ENCODE data around the gene PPP1R2. TPM values are rescaled to one million over a fixed set of nuclear protein-coding genes. Genes with fewer than 3 reads are reported as not detected.
"Not testable (repeated sequence)": the region's sequence is repeated elsewhere in the genome, so short reads cannot be mapped to it uniquely, and the experiment has no call there.

Gene PPP1R2
- total RNA-seq, 1 donor from 2014 or later, result 92.1 TPM

DNA sequence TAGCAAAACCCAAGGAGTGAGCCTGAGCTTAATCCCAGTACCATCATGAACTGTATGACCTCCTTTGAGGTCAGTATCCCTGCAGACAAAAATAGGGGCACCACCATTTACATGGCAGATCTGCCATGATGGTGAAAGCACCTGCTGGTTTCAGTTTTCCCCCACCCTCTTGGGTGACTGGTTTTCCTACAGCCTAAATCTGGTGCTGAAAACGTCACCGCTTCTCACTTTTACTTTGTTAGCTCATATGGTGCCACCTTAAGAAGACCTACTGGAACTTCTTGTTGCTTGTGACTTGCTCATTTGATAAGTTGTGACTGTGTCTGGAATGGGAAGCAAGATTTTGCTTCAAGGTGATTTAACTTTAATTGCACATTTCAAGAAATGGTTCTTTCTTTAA is 5.1 kb downstream of the PPP1R2 start:
- DNase-seq, result no peak

DNA sequence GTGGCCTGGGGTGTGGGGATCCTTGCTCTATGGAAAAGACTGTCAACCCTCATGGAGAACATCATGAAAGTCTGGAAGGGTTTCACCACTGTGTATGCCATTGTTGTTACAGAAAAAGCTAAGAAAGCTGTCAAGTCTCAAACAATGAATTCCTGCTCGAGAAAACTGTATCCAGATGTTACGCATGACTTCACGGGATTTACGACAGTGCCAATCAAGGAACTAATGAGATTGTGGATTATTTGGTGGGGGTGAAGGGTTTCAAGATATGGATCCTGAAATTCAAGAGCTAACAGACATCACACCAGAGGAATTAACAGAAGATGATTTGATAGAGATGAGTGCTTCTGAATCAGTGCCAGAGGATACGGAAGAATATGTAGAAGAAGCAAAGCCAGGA is 7.8 kb downstream of the PPP1R2 start:
- no peak for DNase-seq

DNA sequence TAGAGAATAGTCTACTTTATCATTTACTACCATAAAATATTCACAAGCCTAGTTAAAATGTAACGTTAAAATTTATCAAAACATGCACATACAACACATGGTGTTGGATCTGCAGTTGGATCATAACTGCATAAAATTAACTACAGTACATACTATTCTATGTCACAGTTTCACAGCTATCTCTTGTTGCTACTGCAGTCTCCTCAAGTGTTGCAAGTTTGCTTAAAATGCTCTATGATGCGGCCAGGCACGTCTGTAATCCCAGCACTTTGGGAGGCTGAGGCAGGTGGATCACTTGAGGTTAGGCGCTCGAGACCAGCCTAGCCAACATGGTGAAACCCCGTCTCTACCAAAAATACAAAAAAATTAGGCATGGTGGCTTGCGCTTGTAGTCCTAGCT is 10.3 kb downstream of the PPP1R2 start:
- DNase-seq, result no peak

DNA sequence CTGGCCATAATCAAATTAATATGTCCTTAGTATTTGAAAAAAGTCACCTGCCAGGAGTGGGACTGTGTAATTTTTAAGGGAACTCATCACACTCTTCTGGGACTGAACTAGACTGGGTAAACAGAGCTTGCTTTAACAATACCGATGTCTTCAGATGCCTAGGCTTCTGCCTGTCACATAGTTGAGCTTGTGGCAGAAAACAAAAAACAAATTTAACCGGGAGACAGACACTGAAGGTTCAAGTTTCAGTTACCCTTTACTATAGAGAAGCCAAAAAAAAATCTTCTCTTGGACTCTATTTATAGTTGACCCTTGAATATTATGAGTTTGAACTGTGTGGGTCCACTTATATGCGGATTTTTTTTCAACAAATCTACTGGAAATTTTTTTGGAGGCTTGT is 10.8 kb downstream of the PPP1R2 start:
- no peak for DNase-seq

DNA sequence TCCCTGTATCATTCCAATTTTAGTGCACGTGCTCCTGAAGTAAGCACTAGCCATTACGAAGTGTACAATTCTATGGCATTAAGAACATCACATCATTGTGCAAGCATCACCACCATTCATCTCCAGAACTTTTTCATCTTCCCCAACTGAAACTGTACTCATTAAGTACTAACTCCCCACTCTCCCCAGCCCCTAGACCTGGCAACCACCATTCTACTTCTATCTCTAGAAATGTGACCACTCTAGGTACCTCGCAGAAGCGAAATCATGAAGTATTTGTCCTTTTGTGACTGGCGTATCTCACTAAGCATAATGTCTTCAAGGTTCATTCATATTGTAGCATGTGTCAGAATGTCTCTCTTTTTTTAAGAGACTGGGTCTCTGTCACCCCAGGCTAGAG is 11.4 kb downstream of the PPP1R2 start:
- no peak for DNase-seq

DNA sequence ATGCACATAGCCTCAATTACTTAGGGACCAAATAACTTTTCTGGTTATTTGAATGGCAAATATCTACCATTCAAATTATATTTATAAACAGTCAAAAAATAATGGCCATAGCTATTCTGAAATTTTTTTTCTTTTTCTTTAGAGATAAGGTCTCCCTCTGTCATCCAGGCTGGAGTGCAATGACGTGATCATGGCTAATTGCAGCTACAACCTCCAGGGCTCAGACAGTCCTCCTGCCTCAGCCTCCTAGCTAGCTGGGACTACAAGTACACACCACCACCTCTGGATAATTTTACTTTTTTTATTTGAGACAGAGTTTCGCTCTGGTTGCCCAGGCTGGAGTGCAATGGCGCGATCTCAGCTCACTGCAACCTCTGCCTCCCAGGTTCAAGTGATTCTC is 16.6 kb downstream of the PPP1R2 start:
- no peak for DNase-seq

DNA sequence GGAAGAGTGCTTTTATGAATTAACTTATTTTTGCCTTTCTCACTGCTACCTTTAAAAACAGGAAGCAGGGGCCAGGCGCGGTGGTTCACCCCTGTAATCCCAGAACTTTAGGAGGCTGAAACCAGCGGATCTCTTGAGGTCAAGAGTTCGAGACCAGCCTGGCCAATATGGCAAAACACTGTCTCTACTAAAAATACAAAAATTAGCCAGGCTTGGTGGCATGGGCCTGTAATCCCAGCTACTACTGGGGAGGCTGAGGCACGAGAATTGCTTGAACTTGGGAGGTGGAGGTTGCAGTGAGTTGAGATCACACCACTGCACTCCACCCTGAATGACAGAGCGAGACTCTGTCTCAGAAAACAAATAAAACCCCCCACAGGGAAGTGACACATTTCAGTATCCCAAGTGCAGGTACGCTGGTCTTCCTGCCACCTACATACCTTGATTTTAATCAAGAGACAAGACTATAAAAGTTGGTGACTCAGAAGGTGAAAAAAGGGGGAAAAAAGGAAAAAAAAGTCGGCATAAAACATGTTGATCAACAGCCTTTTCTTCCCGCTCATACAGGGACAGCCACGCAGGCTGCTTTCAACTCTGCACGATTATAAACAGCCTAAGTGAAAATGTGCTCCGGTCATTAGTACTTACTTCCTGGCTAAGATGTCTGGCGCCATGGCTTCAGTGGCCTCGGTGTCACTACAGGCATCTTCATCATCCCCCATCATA is 18.8 kb downstream of the PPP1R2 start:
- DNase-seq, result no peak

DNA sequence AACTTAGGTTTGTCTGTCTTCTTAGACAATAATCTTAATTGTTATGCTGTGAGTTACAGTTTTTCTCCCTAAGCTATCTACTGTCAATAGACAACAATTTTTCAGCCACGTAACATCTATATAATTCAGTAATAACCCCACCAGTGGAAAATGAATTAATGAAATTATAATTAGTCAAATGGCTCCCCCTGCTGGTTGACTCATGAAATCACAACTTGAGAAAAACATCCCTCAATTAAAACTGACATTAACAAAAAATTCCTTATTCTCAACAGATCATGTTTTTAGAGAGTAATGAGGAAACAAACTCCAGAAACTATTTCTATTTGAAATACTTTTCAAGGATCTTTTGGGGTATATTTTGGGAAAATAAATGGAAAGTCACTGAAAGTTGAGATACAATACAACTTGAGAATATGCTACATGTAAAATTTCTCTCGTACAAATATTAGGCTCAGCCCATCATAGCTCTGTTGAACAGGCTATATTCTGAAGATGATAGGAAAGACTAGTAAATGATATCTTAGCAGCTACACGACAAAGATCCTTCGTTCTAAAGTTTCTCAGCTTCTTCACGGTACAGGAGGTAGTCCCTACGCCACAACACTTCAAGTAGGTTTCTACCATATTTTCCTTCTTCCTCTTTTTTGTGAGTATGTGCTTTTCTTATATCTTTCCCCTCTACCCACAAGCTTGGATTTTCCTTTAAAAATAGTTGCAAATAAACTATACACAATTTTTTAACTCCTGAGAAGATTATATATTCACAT is 20.7 kb downstream of the PPP1R2 start:
- DNase-seq, result peak; percentile 74

DNA sequence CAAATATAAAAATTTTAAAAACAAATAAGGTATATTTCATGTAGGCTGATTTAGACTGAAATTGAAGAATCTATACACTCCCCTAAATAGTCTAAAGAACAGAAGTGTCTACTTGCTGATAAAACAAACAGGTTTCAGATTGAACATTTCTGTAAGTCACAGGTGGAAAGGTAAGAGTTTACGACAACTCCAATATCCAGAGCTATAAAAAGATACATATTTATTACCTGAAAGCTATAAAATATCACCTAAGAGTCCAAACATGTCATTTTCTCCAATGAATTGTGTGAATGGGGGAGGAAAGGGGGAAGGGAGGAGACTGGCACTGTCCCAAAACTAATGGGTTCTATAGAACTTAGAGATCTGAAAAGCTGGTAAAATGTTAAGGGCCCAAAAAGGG is 26.1 kb downstream of the PPP1R2 start:
- DNase-seq, result no peak

DNA sequence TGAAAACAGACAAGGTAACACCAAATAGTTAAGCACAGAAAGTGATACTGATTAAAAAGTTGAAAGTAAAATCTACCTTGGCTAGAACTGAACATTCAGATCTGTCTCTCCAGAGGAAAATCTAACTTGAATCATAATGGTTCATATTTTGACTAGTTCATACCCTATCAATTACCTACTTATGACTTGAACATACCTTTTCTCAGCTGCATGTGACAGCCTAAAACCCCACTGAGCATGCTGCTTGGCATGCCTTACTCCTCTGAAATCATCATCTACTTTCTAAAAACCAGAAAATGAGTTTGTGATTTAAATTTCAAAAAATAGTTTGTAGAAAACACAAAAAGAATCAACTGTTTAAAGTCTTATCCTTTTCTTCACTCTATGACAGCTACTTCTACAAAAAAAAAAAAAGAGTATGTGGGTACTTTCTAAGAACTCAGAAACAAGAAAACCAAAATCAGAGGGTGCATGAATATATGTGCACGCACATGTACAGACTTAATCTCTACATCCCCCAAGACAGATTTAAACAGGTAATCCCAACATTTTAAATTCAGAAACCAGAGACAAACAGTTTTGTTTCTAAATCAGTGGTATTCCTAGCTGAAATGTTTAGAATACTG is 28.4 kb downstream of the PPP1R2 start:
- DNase-seq, result not testable (repeated sequence)

DNA sequence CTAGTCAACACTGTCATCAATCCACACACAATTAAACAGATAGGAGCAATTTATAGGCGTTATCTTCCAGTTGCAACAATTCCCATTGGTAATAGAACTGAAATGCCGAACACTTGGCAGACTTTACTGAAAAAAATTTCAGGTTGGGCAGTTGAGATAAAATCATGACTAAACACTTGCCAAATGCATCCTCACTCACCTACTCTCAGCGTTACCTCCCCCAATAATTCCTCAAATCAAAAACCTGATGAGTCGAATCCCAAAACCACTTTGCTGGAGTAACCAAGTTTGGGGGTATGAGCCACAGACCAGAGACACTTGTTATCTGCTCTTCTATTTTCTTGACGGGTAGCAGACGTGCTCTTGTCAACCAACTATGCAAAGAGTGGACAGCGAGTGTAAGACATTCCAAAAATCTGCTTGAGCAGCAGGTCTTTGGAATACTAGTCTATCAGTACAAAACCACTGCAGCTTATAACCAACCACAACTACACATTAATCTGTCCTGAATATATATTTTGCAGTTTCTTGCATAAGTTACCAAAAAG is 30.3 kb downstream of the PPP1R2 start:
- DNase-seq, result no peak

DNA sequence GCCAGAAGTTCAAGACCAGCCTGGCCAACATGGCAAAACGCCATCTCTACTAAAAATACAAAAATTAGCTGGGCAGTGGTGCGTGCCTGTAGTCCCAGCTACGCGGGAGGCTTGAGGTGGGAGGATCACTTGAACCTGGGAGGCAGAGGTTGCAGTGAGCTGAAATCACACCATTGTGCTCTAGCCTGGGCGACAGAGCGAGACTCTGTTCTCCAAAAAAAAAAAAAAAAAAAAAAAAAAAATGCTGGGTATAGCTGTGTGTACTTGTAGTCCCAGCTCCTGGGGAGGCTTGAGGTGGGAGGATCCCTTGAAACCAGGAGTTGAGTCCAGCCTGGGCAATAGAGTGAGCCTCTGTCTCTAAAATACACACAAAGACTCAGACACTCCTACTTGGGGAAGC is 32.0 kb downstream of the PPP1R2 start:
- no peak for DNase-seq

DNA sequence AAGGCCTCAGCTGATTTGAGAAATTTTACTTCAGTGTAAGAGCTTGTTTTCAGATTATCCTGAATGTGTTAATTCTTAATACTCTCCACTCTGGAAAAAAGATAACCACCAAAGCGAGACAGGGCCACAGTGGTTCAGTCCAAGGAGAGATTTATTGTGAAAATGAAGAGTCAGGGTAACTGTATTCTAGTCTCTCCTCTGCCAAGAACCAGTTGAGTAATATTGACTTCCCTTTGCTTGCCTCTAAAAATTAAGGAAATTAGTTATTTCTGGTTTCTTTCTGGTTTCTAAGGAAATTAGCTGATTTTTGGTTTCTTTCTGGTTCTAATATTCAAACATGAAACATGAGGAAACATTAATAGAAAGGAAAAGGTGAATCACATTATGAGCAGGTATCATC is 34.9 kb downstream of the PPP1R2 start:
- DNase-seq, result no peak

DNA sequence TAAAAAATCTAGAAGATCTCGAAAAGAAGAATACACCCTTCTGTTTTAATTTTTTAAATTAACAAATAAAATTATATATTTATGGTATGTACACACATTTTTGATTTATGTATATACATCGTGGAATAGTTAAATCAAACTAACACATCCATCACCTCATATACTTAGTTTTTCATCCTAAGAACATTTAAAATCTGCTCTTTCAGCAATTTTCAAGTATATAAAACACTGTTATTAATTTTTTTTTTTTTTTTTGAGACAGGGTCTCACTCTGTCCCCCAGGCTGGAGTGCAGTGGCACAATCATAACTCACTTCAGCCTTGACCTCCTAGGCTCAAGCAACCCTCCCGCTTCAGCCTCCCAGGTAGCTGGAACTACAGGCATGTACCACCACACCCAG is 67.5 kb downstream of the PPP1R2 start:
- DNase-seq, result no peak

DNA sequence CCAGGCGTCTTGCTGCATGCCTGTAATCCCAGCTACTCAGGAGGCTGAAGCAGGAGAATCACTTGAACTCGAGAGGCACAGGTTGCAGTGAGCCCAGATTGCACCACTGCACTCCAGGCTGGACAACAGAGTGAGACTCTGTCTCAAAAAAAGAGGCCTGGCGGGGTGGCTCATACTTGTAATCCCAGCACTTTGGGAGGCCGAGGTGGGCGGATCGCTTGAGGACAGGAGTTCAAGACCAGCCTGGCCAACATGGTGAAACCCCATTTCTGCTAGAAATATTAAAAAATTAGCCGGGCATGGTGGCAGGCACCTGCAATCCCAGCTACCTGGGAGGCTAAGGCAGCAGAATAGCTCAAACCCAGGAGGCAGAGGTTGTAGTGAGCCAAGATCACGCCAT is 68.0 kb downstream of the PPP1R2 start:
- not testable (repeated sequence) for DNase-seq

DNA sequence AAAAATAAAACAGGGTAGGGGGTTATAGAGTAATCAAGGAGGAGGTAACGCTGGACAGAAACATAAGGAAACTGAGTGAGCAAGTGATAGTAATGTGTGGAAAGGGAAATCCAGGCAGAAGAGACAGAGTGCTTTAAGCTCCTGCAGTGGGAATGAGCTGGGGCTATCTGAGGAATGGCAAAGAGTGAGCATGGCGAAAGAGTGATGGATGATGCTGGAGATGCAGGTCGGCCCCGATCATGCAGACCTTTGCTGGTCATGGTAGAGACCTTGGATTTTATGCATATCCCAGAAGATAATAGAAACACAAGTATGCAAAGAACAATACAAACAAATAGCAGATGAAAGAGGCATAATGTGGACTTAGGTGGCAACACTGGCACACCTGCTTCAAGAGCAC is 74.3 kb downstream of the PPP1R2 start:
- no peak for DNase-seq

DNA sequence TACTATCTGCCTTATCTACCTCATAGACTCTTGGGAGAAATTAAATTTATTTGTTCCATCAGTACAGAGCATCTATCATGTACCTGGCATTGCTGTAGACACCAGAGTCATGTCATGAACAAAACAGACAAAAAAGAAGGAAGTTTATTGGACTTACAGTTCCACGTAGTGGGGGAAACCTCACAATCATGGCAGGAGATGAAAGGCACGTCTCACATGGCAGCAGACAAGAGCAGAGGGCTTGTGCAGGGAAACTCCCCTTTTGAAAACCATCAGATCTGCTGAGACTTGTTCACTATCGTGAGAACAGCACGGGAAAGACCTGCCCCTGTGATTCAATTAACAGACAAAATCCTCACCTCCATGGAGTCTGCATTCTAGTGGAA is 74.7 kb downstream of the PPP1R2 start:
- DNase-seq, result no peak

DNA sequence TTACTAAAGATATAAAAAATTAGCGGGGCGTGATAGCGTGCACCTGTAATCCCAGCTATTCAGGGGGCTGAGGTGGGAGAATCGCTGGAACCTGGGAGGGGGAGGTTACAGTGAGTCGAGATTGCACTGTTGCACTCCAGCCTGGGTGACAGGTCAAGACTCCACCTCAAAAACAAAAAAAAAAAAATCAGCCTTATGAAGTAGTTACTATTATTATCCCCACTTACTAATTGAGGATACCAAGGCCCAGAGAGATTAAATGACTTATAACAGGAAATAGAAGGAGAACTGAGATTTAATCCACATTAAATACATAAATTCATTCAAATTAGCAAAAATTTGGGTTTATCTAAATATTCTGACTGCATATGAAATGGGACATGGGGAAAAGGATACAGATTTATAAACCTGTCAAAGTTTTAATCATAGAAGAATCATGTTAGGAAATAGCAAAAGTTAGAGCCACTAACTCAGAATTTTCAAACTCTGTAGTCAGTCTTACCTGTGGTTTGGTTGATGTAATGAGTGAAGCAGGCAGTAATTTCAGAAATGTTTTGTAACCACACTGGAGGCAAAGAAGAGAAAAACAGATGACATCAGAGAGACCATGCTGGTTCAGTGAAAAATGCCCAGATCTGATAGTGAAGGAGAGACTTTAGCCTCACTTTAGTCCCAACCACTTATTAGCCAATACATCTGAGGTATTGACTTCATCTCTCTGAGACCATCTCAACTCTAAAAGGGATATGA is 75.3 kb downstream of the PPP1R2 start:
- DNase-seq, result no peak

DNA sequence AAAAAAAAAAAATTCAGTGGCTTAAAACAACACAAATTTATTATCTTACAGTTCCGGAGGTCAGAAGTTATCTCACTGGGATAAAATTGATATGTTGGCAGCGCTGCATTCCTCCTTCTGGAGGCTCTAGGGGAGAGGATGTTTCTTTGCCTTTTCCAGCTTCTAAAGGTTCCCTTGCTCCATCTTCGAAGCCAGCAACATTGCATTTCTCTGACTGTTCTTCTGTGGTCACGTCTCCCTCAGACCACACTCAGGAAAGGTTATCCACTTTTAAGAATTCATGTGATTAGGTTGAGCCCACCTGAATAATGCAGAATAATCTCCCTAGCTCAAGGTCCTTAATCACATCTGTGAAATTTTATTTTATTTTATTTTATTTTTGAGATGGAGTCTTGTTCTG is 76.9 kb downstream of the PPP1R2 start:
- DNase-seq, result no peak
